Spleen (tissue), 7 donors: ENCODE data around the gene MOB3B.

Experiments
- POLR2A ChIP-seq, 3 donors: fragments of 450-650 bp; IDR thresholded peaks; one replicate each; pipeline ENCODE4 v1.5.1; 2017; ENCODE audit warnings: antibody characterized with exemption in 3 of 3, mild to moderate bottlenecking in 1 of 3
- POLR2AphosphoS5 ChIP-seq, 3 donors: sonication (generic); formaldehyde crosslinking; IDR thresholded peaks; one replicate each; pipeline ENCODE4 v1.5.1; 2017; ENCODE audit warnings: antibody characterized with exemption in 3 of 3
- TF ChIP-seq, protein P1 (sequence below), 11 experiments: fragments of 200-600 bp in 7 of 11; fragments of 450-650 bp in 4 of 11; sonication (generic) in 4 of 11; IDR thresholded peaks in 8 of 11; conservative IDR thresholded peaks in 3 of 11; 1 replicate in 7 of 11; 2 replicates in 4 of 11; pipeline versions ENCODE4 v1.4.0 to v1.8.0; 2016 to 2021; ENCODE audit warnings: antibody characterized with exemption in 11 of 11, inconsistent platforms in 4 of 11, mild to moderate bottlenecking in 1 of 11
- donor health status: DM: no; HTN: no; CAD: no; lungs with moderate emphysema.
- donor health status: DM: no; HTN: no; CAD: no.
- donor health status: DM: no; HTN: no; CAD: no.

DNA sequence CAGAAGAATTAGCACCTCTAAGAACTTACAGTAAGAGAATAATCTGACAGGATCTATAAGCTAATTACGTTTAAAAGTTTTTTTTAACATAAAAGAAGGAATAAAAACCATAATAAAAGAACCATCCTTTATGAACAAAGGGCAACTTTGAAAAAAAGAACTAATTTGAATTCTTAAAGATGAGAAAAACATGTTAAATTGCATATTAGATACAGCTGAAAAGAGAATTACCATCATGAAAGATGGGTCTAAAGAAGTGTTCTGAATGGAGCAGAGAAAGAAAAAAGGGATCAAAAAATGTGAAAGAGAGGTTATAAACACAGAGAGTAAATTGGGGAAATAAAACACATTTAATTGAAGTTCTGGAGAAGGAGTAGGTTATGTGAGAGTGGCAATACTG is 51.3 kb downstream of the MOB3B start:
- TF ChIP-seq, protein P1, sequence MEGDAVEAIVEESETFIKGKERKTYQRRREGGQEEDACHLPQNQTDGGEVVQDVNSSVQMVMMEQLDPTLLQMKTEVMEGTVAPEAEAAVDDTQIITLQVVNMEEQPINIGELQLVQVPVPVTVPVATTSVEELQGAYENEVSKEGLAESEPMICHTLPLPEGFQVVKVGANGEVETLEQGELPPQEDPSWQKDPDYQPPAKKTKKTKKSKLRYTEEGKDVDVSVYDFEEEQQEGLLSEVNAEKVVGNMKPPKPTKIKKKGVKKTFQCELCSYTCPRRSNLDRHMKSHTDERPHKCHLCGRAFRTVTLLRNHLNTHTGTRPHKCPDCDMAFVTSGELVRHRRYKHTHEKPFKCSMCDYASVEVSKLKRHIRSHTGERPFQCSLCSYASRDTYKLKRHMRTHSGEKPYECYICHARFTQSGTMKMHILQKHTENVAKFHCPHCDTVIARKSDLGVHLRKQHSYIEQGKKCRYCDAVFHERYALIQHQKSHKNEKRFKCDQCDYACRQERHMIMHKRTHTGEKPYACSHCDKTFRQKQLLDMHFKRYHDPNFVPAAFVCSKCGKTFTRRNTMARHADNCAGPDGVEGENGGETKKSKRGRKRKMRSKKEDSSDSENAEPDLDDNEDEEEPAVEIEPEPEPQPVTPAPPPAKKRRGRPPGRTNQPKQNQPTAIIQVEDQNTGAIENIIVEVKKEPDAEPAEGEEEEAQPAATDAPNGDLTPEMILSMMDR (IDR thresholded peaks at IDR 0.05 in 8 of 11, conservative IDR thresholded peaks at IDR 0.05 in 3 of 11) = no peak
- no peak for TF ChIP-seq POLR2A (IDR thresholded peaks at IDR 0.05)
- no peak for TF ChIP-seq POLR2AphosphoS5 (IDR thresholded peaks at IDR 0.05)
